Psoas muscle (tissue), 8 donors: ENCODE data around the gene CHRNB1. TPM values are rescaled to one million over a fixed set of nuclear protein-coding genes. Genes with fewer than 3 reads are reported as not detected.

ENCODE experiments used
- ATAC-seq, 4 donors: fragments of 200-7000 bp; cut with Tn5 transposase; one replicate each; pipeline ENCODE4 v1.9.1; 2020; ENCODE audit warnings: moderate library complexity in 3 of 4, mild to moderate bottlenecking in 2 of 4
- DNase-seq, 2 donors: peaks; one replicate each; pipeline ENCODE4 v3.0.0-alpha.2; 2020
- H3K27ac ChIP-seq: fragments of 200-600 bp; one replicate; pipeline ENCODE4 v1.8.0; 2022
- H3K27me3 ChIP-seq, 3 donors: fragments of 200-600 bp in 1 of 3; one replicate each; pipeline versions ENCODE4 v1.6.1 to v1.8.0; 2013 to 2022; ENCODE audit warnings: low read length in 2 of 3, mild to moderate bottlenecking in 2 of 3, moderate library complexity in 1 of 3; ENCODE audit not compliant: insufficient read depth in 3 of 3
- H3K36me3 ChIP-seq, 2 donors: fragments of 200-600 bp in 1 of 2; one replicate each; pipeline versions ENCODE4 v1.6.1 to v1.8.0; 2013 to 2022; ENCODE audit warnings: low read depth in 1 of 2, mild to moderate bottlenecking in 1 of 2, moderate library complexity in 1 of 2; ENCODE audit not compliant: insufficient read depth in 1 of 2
- H3K4me1 ChIP-seq: fragments of 200-600 bp; one replicate; pipeline ENCODE4 v1.8.0; 2022
- H3K4me3 ChIP-seq: fragments of 200-600 bp; one replicate; pipeline ENCODE4 v1.8.0; 2022; ENCODE audit warnings: mild to moderate bottlenecking
- H3K9me3 ChIP-seq: fragments of 200-600 bp; one replicate; pipeline ENCODE4 v1.8.0; 2022
- CTCF ChIP-seq: fragments of 200-600 bp; IDR thresholded peaks from one replicate; pipeline ENCODE4 v1.8.0; 2022; ENCODE audit warnings: antibody characterized with exemption
- WGBS, 3 donors: extraction: QIAGEN DNeasy Blood & Tissue Kit; methylation state at CpG; one replicate each; pipeline versions ENCODE4 v1.1.6 to v1.1.7; 2013; 5-methylcytosine and 5-hydroxymethylcytosine counted together
- intact Hi-C, 2 donors: fragments of 100-400 bp; cut with DNase I; formaldehyde crosslinking; loops; one replicate each; pipeline versions ENCODE4 v1.11.0 to v1.14.2; 2022
- polyA plus RNA-seq, 3 donors: library from polyadenylated mRNA; stranded (reverse); fragments of 200-250 nt; gene quantifications; one replicate each; pipeline ENCODE4 v1.2.3, GENCODE V29; 2013
- total RNA-seq, 4 donors: library from RNA; stranded (reverse); fragmentation: NEBNext Ultra II Directional in 2 of 4; extraction: Animal tissue kit (Norgen Biotek cat#: 25700) in 2 of 4; gene quantifications; one replicate each; pipeline versions ENCODE4 v1.2.1 to v1.2.4, GENCODE V29; 2021 to 2023
- donor health status: healthy with polysubstance abuse.
- donor health status: DM: no; HTN: no; CAD: no; lungs with moderate emphysema.
- donor health status: Bipolar disorder and iron deficiency.
- donor health status: healthy.
- donor health status: DM: yes; HTN: yes; CAD: no.
- donor health status: DM: no; HTN: no; CAD: no.
- donor health status: DM: no; HTN: no; CAD: no.
- donor health status: DM: yes; HTN: yes; CAD: no.

CHRNB1 gene
- total and polyA plus RNA-seq, 7 donors, result 73.0 to 190 (median 118) TPM

GRCh38 chr17:7408863-7409262 is 36.0 kb upstream of the CHRNB1 start:
- no peak for DNase-seq
- Histone ChIP-seq H3K9me3 (no peaks in the 10 kb centered on the region), H3K4me3 (no peak overlapping the region), H3K4me1 (no peaks in the 10 kb centered on the region), H3K27me3 (no peaks in the 10 kb centered on the region), H3K27ac (no peak overlapping the region), H3K36me3 (no peaks in the 10 kb centered on the region)
- no peak for TF ChIP-seq CTCF
- no peak for ATAC-seq
- intact Hi-C loops, result no loop called here
- 74 to 86% (median 86%) methylated on average over 5 to 6 of the region's 6 CpGs for WGBS, 3 donors

GRCh38 chr17:7409716-7410115 is 35.1 kb upstream of the CHRNB1 start:
- intact Hi-C loops, result no loop called here
- WGBS, 3 donors, result 90 to 94% (median 93%) methylated on average over 6 of the region's 6 CpGs
- Histone ChIP-seq H3K27ac (no peak overlapping the region), H3K9me3 (no peaks in the 10 kb centered on the region), H3K36me3 (peaks cover 0 to 3% of the 10 kb centered on the region in 2 donors), H3K27me3 (no peaks in the 10 kb centered on the region), H3K4me3 (no peak overlapping the region), H3K4me1 (no peaks in the 10 kb centered on the region)
- DNase-seq (no peak), ATAC-seq (no peak)
- no peak for TF ChIP-seq CTCF

- Histone ChIP-seq H3K27ac (no peak overlapping the region), H3K4me1 (no peaks in the 10 kb centered on the region), H3K27me3 (no peaks in the 10 kb centered on the region), H3K36me3 (peaks cover 0 to 5% of the 10 kb centered on the region in 2 donors), H3K4me3 (no peak overlapping the region), H3K9me3 (no peaks in the 10 kb centered on the region)
- ATAC-seq, result no peak
- DNase-seq, result no peak
- no peak for TF ChIP-seq CTCF
- intact Hi-C loops, result no loop called here
- 87 to 93% (median 90%) methylated on average over 25 of the region's 25 CpGs for WGBS, 3 donors
Observed at GRCh38 chr17:7410634-7411426, 34.0 kb upstream of the CHRNB1 start.

GRCh38 chr17:7411427-7411750 is 33.5 kb upstream of the CHRNB1 start:
- no peak overlapping the region for H3K4me3 ChIP-seq
- H3K4me1 ChIP-seq, result no peaks in the 10 kb centered on the region
- H3K27ac ChIP-seq, result no peak overlapping the region
- 89 to 98% (median 94%) methylated on average over 8 of the region's 8 CpGs for WGBS, 3 donors
- no peaks in the 10 kb centered on the region for H3K27me3 ChIP-seq
- ATAC-seq, result no peak
- DNase-seq, result no peak
- H3K36me3 ChIP-seq, result peaks cover 0 to 5% of the 10 kb centered on the region in 2 donors
- TF ChIP-seq CTCF, result no peak
- H3K9me3 ChIP-seq, result no peaks in the 10 kb centered on the region
- intact Hi-C loops, result no loop called here
